Caco-2 (cell line): ENCODE measurements around the gene CDADC1. TPM values are rescaled to one million over a fixed set of nuclear protein-coding genes. Genes with fewer than 3 reads are reported as not detected.

Source experiments
- BruUV-seq: library from RNA; stranded (reverse); fragments of 400-500 nt; replicated peaks from 2 replicates; lab custom pipeline; 2021; lab: Mats Ljungman, UMichigan
- CTCF ChIA-PET: fragments of 300-600 bp; sonication (Branson Sonifier 250); formaldehyde crosslinking; loops from one replicate; lab custom pipeline; 2022; ENCODE audit warnings: antibody characterized with exemption; lab: Charles Lee
- POLR2A ChIA-PET: fragments of 300-600 bp; sonication (Branson Sonifier 250); formaldehyde crosslinking; loops from one replicate; lab custom pipeline; 2022; ENCODE audit warnings: antibody characterized with exemption; lab: Charles Lee
- DNase-seq, 2 experiments: peaks; one replicate each; pipeline versions ENCODE4 v3.0.0 to v3.0.0-alpha.2; 2020 to 2022
- H3K27me3 ChIP-seq: replicated peaks from 2 replicates; pipeline ENCODE4 v1.6.0; 2011; ENCODE audit warnings: low read length; ENCODE audit not compliant: control insufficient read depth, insufficient read depth
- H3K36me3 ChIP-seq: 2 replicates; pipeline ENCODE4 v1.5.1; 2011; ENCODE audit warnings: low read length; ENCODE audit not compliant: control insufficient read depth, insufficient read depth
- H3K4me1 ChIP-seq: fragments of 250-450 bp; sonication (Bioruptor Pico); 2 replicates; pipeline ENCODE4 v1.5.1; 2020; ENCODE audit warnings: mild to moderate bottlenecking
- H3K4me3 ChIP-seq: 2 replicates; pipeline ENCODE4 v1.5.1; 2011; ENCODE audit warnings: low read depth, mild to moderate bottlenecking, control low read depth, low read length
- H3K9me3 ChIP-seq: fragments of 250-450 bp; sonication (Bioruptor Pico); 2 replicates; pipeline ENCODE4 v1.5.1; 2020; ENCODE audit warnings: mild to moderate bottlenecking, moderate library complexity
- H3K27ac Mint-ChIP-seq: one replicate; pipeline ENCODE4 v1.8.0; 2022; ENCODE audit warnings: mixed read lengths; ENCODE audit not compliant: unreplicated experiment
- H3K27me3 Mint-ChIP-seq: one replicate; pipeline ENCODE4 v1.8.0; 2022; ENCODE audit warnings: mixed read lengths; ENCODE audit not compliant: insufficient read depth, unreplicated experiment
- H3K36me3 Mint-ChIP-seq: one replicate; pipeline ENCODE4 v1.8.0; 2022; ENCODE audit warnings: mild to moderate bottlenecking, mixed read lengths; ENCODE audit not compliant: insufficient read depth, unreplicated experiment
- H3K4me1 Mint-ChIP-seq: one replicate; pipeline ENCODE4 v1.8.0; 2022; ENCODE audit warnings: low read depth, mixed read lengths; ENCODE audit not compliant: unreplicated experiment
- H3K4me3 Mint-ChIP-seq: one replicate; pipeline ENCODE4 v1.8.0; 2022; ENCODE audit warnings: mild to moderate bottlenecking, moderate library complexity, mixed read lengths; ENCODE audit not compliant: unreplicated experiment
- H3K9me3 Mint-ChIP-seq: one replicate; pipeline ENCODE4 v1.8.0; 2022; ENCODE audit warnings: mixed read lengths; ENCODE audit not compliant: unreplicated experiment
- CTCF ChIP-seq, 2 experiments: fragments of 200-600 bp in 1 of 2; IDR thresholded peaks; 1 replicate in 1 of 2; 2 replicates in 1 of 2; pipeline versions ENCODE4 v1.5.1 to v1.8.0; 2011 to 2022; ENCODE audit warnings: antibody characterized with exemption in 1 of 2, control low read depth in 1 of 2, inconsistent platforms in 1 of 2, low read depth in 1 of 2, low read length in 1 of 2, mild to moderate bottlenecking in 1 of 2, moderate library complexity in 1 of 2; ENCODE audit not compliant: insufficient read depth in 1 of 2, severe bottlenecking in 1 of 2, unreplicated experiment in 1 of 2
- intact Hi-C: fragments of 100-400 bp; cut with micrococcal nuclease; formaldehyde crosslinking; loops from one replicate; pipeline ENCODE4 v1.10.0; 2022; ENCODE audit not compliant: unreplicated experiment
- total RNA-seq: library from RNA; stranded (reverse); gene quantifications from 2 replicates; pipeline ENCODE4 v1.2.3, GENCODE V29; 2022

The CDADC1 gene
- total RNA-seq, 1 experiment from 2014 or later: 14.4 TPM

GRCh38 chr13:49305792-49306425 lies 58.2 kb downstream of the CDADC1 start:
- no peak for TF ChIP-seq CTCF (IDR thresholded peaks at IDR 0.05; ENCODE audit: insufficient read depth in 1 of 2, low read depth in 1 of 2, low read length in 1 of 2, severe bottlenecking in 1 of 2, unreplicated experiment in 1 of 2)
- Histone ChIP-seq H3K9me3 (no peaks in the 10 kb centered on the region), H3K4me3 (no peak overlapping the region), H3K36me3 (peaks cover 3% of the 10 kb centered on the region), H3K4me1 (peaks cover 39% of the 10 kb centered on the region), H3K27me3 (no peaks in the 10 kb centered on the region)
- H3K27ac Mint-ChIP-seq: no peak overlapping the region
- POLR2A ChIA-PET: no interaction called here
- no TSS peak for BruUV-seq
- peaks cover 41% of the 10 kb centered on the region for H3K36me3 Mint-ChIP-seq
- no peaks in the 10 kb centered on the region for H3K27me3 Mint-ChIP-seq
- no peak overlapping the region for H3K4me3 Mint-ChIP-seq
- no peak for DNase-seq
- intact Hi-C loops: loop anchor here (10.0 kb wide), 1 partner anchor 539 kb away; no protein-coding TSS in a partner anchor
- H3K4me1 Mint-ChIP-seq: peaks cover 40% of the 10 kb centered on the region
- CTCF ChIA-PET: no interaction called here
- H3K9me3 Mint-ChIP-seq: no peaks in the 10 kb centered on the region

GRCh38 chr13:49307365-49307764 lies 59.6 kb downstream of the CDADC1 start:
- BruUV-seq: no TSS peak
- CTCF ChIA-PET: no interaction called here

More at GRCh38 chr13:49307365-49307764, 59.6 kb downstream of the CDADC1 start:
- POLR2A ChIA-PET: no interaction called here
- H3K4me1 ChIP-seq: peaks cover 25% of the 10 kb centered on the region
- H3K36me3 ChIP-seq: peaks cover 3% of the 10 kb centered on the region
- Mint-ChIP-seq H3K4me1 (peaks cover 25% of the 10 kb centered on the region), H3K27ac (peak overlapping the region; percentile 77), H3K4me3 (no peak overlapping the region), H3K27me3 (no peaks in the 10 kb centered on the region), H3K36me3 (peaks cover 48% of the 10 kb centered on the region), H3K9me3 (no peaks in the 10 kb centered on the region)
- intact Hi-C loops: loop anchor here (10.0 kb wide), 1 partner anchor 537 kb away; no protein-coding TSS in a partner anchor
- no peaks in the 10 kb centered on the region for H3K9me3 ChIP-seq
- DNase-seq: no peak
- H3K27me3 ChIP-seq: no peaks in the 10 kb centered on the region
- no peak for TF ChIP-seq CTCF (IDR thresholded peaks at IDR 0.05; ENCODE audit: insufficient read depth in 1 of 2, low read depth in 1 of 2, low read length in 1 of 2, severe bottlenecking in 1 of 2, unreplicated experiment in 1 of 2)
- no peak overlapping the region for H3K4me3 ChIP-seq
